Measurements from ENCODE around the gene RALY. TPM values are rescaled to one million over a fixed set of nuclear protein-coding genes. Genes with fewer than 3 reads are reported as not detected.

Gene RALY
- total and polyA plus RNA-seq, 2 experiments from 2014 or later: 122 to 240 TPM

DNA sequence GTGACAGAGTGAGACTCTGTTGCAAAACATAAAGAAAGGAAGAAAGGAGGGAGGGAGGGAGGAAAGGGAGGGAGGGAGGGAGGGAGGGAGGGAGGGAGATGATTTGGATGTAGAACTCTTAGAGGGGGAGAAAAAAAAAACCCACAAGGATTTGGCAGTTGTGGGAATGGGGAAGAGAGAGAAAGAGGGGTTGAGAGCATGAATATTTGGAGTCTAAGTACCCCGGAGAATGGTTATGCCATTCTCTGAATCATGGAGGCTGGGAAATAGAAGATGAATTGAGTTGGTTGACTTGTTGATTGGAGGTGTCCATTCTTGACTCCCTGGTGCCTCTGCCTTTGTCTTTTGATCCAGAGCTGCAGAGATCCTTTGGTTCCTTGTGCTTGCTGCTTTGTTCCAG is 35.7 kb downstream of the RALY start:
- Histone ChIP-seq H3K79me2 (peaks cover 92% of the 10 kb centered on the region), H3K4me1 (ENCODE audit: insufficient read depth) (peaks cover 11% of the 10 kb centered on the region), H3K4me3 (no peak overlapping the region), H2AFZ (no peak overlapping the region), H3K9me3 (ENCODE audit: low read depth) (no peaks in the 10 kb centered on the region), H3K9me2 (replicated peaks; ENCODE audit: insufficient read depth) (no peaks in the 10 kb centered on the region), H4K20me1 (ENCODE audit: insufficient read depth, poor library complexity, severe bottlenecking) (peaks cover 76% of the 10 kb centered on the region), H3K27me3 (no peaks in the 10 kb centered on the region), H3K27ac (no peak overlapping the region), H3K4me2 (no peak overlapping the region), H3K36me3 (replicated peaks; ENCODE audit: insufficient read depth, low read depth) (no peaks in the 10 kb centered on the region)
- WGBS (ENCODE audit: low lambda C conversion rate, missing lambda C conversion rate): 100% methylated on average over 1 of the region's 1 CpG
- TF ChIP-seq EZH2 (IDR thresholded peaks at IDR 0.05; ENCODE audit: borderline replicate concordance) (no peak), EZH2phosphoT487 (IDR thresholded peaks at IDR 0.05; ENCODE audit: low read depth, severe bottlenecking, unreplicated experiment) (no peak)
- TF ChIP-seq, protein P1, sequence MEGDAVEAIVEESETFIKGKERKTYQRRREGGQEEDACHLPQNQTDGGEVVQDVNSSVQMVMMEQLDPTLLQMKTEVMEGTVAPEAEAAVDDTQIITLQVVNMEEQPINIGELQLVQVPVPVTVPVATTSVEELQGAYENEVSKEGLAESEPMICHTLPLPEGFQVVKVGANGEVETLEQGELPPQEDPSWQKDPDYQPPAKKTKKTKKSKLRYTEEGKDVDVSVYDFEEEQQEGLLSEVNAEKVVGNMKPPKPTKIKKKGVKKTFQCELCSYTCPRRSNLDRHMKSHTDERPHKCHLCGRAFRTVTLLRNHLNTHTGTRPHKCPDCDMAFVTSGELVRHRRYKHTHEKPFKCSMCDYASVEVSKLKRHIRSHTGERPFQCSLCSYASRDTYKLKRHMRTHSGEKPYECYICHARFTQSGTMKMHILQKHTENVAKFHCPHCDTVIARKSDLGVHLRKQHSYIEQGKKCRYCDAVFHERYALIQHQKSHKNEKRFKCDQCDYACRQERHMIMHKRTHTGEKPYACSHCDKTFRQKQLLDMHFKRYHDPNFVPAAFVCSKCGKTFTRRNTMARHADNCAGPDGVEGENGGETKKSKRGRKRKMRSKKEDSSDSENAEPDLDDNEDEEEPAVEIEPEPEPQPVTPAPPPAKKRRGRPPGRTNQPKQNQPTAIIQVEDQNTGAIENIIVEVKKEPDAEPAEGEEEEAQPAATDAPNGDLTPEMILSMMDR (IDR thresholded peaks at IDR 0.05; ENCODE audit: poor library complexity): no peak
- no peak for DNase-seq (ENCODE audit: low spot score)

DNA sequence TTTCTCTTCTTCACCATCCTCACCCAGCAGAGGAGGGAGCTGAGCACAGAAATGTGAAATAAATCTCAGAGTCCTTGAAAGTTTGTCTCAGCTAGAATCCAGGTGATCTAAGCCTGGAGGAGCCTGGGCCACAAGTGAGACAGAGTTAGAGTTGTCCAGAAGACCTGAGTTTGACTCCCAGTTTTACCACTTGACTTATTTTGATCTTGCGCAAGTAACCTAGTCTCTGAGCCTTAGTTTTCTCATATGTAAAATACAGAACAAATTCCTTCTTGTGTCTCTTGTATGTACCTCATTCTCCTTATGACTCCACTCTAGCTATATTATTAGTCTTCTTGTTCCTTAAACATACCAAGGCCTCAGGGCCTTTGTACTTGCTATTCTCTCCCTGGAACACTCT is 36.7 kb downstream of the RALY start:
- no peak overlapping the region for H3K4me3 ChIP-seq
- no peaks in the 10 kb centered on the region for H3K36me3 ChIP-seq (replicated peaks; ENCODE audit: insufficient read depth, low read depth)
- no peak overlapping the region for H3K4me2 ChIP-seq
- TF ChIP-seq, protein P1 (IDR thresholded peaks at IDR 0.05; ENCODE audit: poor library complexity): no peak
- TF ChIP-seq EZH2phosphoT487 (IDR thresholded peaks at IDR 0.05; ENCODE audit: low read depth, severe bottlenecking, unreplicated experiment): no peak
- no peak for TF ChIP-seq EZH2 (IDR thresholded peaks at IDR 0.05; ENCODE audit: borderline replicate concordance)
- no peaks in the 10 kb centered on the region for H3K27me3 ChIP-seq
- no peaks in the 10 kb centered on the region for H3K9me2 ChIP-seq (replicated peaks; ENCODE audit: insufficient read depth)
- peaks cover under 1% of the 10 kb centered on the region for H3K4me1 ChIP-seq (ENCODE audit: insufficient read depth)
- H4K20me1 ChIP-seq (ENCODE audit: insufficient read depth, poor library complexity, severe bottlenecking): peaks cover 69% of the 10 kb centered on the region
- H3K27ac ChIP-seq: no peak overlapping the region
- DNase-seq (ENCODE audit: low spot score): no peak
- WGBS (ENCODE audit: low lambda C conversion rate, missing lambda C conversion rate): 92% methylated on average over 1 of the region's 1 CpG
- peaks cover 90% of the 10 kb centered on the region for H3K79me2 ChIP-seq
- H2AFZ ChIP-seq: no peak overlapping the region
- H3K9me3 ChIP-seq (ENCODE audit: low read depth): no peaks in the 10 kb centered on the region

DNA sequence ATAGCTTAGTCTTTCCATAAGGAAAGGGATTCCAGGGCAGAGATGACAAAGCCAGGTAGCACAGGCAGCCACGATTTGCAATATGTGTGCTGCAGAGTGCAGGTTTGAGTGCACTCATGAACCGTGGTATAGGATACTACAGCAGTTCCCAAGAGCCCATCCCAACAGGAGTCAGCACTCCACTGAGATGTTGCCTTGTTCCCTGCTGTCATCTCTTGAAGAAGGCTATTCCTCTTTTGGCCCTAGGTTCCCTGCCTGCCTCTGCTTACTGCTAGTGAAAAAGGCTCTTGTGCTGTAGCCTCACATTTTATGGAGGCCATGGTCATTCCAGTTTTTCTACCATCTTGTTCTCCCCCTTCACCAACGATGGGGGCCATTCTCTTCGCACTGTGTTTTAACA is 40.2 kb downstream of the RALY start:
- 93% methylated on average over 4 of the region's 4 CpGs for WGBS (ENCODE audit: low lambda C conversion rate, missing lambda C conversion rate)
- Histone ChIP-seq H4K20me1 (ENCODE audit: insufficient read depth, poor library complexity, severe bottlenecking) (peaks cover 70% of the 10 kb centered on the region), H3K9me3 (ENCODE audit: low read depth) (no peaks in the 10 kb centered on the region), H3K4me1 (ENCODE audit: insufficient read depth) (peaks cover 10% of the 10 kb centered on the region), H3K79me2 (peaks cover 93% of the 10 kb centered on the region), H3K9me2 (replicated peaks; ENCODE audit: insufficient read depth) (no peaks in the 10 kb centered on the region), H3K4me2 (no peak overlapping the region), H3K4me3 (no peak overlapping the region), H2AFZ (no peak overlapping the region), H3K27ac (no peak overlapping the region), H3K36me3 (replicated peaks; ENCODE audit: insufficient read depth, low read depth) (no peaks in the 10 kb centered on the region), H3K27me3 (no peaks in the 10 kb centered on the region)
- no peak for DNase-seq (ENCODE audit: low spot score)
- TF ChIP-seq, protein P1 (IDR thresholded peaks at IDR 0.05; ENCODE audit: poor library complexity): no peak
- no peak for TF ChIP-seq EZH2phosphoT487 (IDR thresholded peaks at IDR 0.05; ENCODE audit: low read depth, severe bottlenecking, unreplicated experiment)
- no peak for TF ChIP-seq EZH2 (IDR thresholded peaks at IDR 0.05; ENCODE audit: borderline replicate concordance)

DNA sequence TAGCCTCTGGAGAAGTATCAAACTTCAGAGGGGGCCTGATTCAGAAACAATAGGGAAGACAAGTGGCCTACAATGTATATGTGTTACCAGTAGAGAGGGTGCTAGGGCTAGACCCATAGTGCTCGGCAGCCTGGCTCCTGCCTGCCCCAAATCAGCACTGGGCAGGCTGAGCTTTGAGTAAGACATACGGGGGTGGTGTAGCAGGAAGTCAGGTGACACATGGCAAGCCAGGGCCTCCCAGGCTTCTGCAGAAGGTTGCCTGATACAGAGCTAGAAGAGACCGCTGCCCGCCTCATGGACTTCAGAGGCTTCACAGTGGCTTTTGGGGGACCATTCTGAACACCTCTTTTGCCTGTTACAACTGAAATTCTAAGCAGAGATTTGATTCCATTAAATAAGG is 43.4 kb downstream of the RALY start:
- peaks cover 10% of the 10 kb centered on the region for H3K4me1 ChIP-seq (ENCODE audit: insufficient read depth)

More for the DNA sequence above, 43.4 kb downstream of the RALY start:
- Histone ChIP-seq H3K79me2 (peaks cover 98% of the 10 kb centered on the region), H3K4me2 (no peak overlapping the region), H3K4me3 (no peak overlapping the region), H3K27ac (peak overlapping the region; percentile 6), H3K27me3 (no peaks in the 10 kb centered on the region), H3K9me2 (replicated peaks; ENCODE audit: insufficient read depth) (no peaks in the 10 kb centered on the region), H3K9me3 (ENCODE audit: low read depth) (no peaks in the 10 kb centered on the region), H3K36me3 (replicated peaks; ENCODE audit: insufficient read depth, low read depth) (no peaks in the 10 kb centered on the region), H4K20me1 (ENCODE audit: insufficient read depth, poor library complexity, severe bottlenecking) (peaks cover 77% of the 10 kb centered on the region), H2AFZ (no peak overlapping the region)
- WGBS (ENCODE audit: low lambda C conversion rate, missing lambda C conversion rate): 84% methylated on average over 4 of the region's 4 CpGs
- TF ChIP-seq, protein P1 (IDR thresholded peaks at IDR 0.05; ENCODE audit: poor library complexity): no peak
- TF ChIP-seq EZH2 (IDR thresholded peaks at IDR 0.05; ENCODE audit: borderline replicate concordance) (no peak), EZH2phosphoT487 (IDR thresholded peaks at IDR 0.05; ENCODE audit: low read depth, severe bottlenecking, unreplicated experiment) (no peak)
- no peak for DNase-seq (ENCODE audit: low spot score)

Measured in hepatocyte (in vitro differentiated cells).